H9 (cell line): ENCODE results near the gene SWAP70. TPM values are rescaled to one million over a fixed set of nuclear protein-coding genes. Genes with fewer than 3 reads are reported as not detected.

Experiments
- DNase-seq: peaks from one replicate; pipeline ENCODE4 v3.0.0-alpha.2; 2017
- H2AFZ ChIP-seq: one replicate; pipeline ENCODE4 v1.6.1; 2013; ENCODE audit warnings: mild to moderate bottlenecking, low read length, control low read depth, moderate library complexity
- H2AK5ac ChIP-seq: 2 replicates; pipeline ENCODE4 v1.6.1; 2013; ENCODE audit warnings: low read length, control low read depth, mixed read lengths; ENCODE audit not compliant: insufficient read length
- H2BK120ac ChIP-seq: one replicate; pipeline ENCODE4 v1.6.1; 2013; ENCODE audit warnings: low read depth, mild to moderate bottlenecking, low read length, control low read depth, inconsistent platforms; ENCODE audit not compliant: poor library complexity, severe bottlenecking
- H2BK12ac ChIP-seq: 2 replicates; pipeline ENCODE4 v1.6.1; 2013; ENCODE audit warnings: low read length, control low read depth, mixed read lengths, low read depth; ENCODE audit not compliant: insufficient read length
- H2BK15ac ChIP-seq: 2 replicates; pipeline ENCODE4 v1.6.1; 2013; ENCODE audit warnings: low read depth, low read length, control low read depth
- H2BK20ac ChIP-seq: one replicate; pipeline ENCODE4 v1.6.1; 2013; ENCODE audit warnings: low read depth, mild to moderate bottlenecking, low read length, control low read depth, inconsistent platforms; ENCODE audit not compliant: poor library complexity, severe bottlenecking
- H2BK5ac ChIP-seq: 2 replicates; pipeline ENCODE4 v1.6.1; 2013; ENCODE audit warnings: low read length, control low read depth, mixed read lengths; ENCODE audit not compliant: insufficient read length
- H3K14ac ChIP-seq: 2 replicates; pipeline ENCODE4 v1.6.1; 2013; ENCODE audit warnings: low read length, control low read depth; ENCODE audit not compliant: insufficient read depth
- H3K18ac ChIP-seq: 2 replicates; pipeline ENCODE4 v1.6.1; 2013; ENCODE audit warnings: low read depth, mild to moderate bottlenecking, mixed read lengths, low read length, control low read depth; ENCODE audit not compliant: insufficient read length
- H3K23ac ChIP-seq: 2 replicates; pipeline ENCODE4 v1.6.1; 2013; ENCODE audit warnings: low read length, control low read depth, mixed read lengths, low read depth; ENCODE audit not compliant: insufficient read length
- H3K23me2 ChIP-seq: 2 replicates; pipeline ENCODE4 v1.6.1; 2013; ENCODE audit warnings: low read depth, mild to moderate bottlenecking, mixed read lengths, low read length, control low read depth; ENCODE audit not compliant: insufficient read length, poor library complexity, severe bottlenecking
- H3K27ac ChIP-seq: 2 replicates; pipeline ENCODE4 v1.5.1; 2013; ENCODE audit warnings: low read length, control low read depth, mixed read lengths, low read depth; ENCODE audit not compliant: insufficient read length
- H3K27me3 ChIP-seq: 2 replicates; pipeline ENCODE4 v1.6.1; 2013; ENCODE audit warnings: low read length, control low read depth, inconsistent platforms; ENCODE audit not compliant: insufficient read depth
- H3K4ac ChIP-seq: 2 replicates; pipeline ENCODE4 v1.6.1; 2013; ENCODE audit warnings: low read depth, mild to moderate bottlenecking, control low read depth, inconsistent platforms, low read length, moderate library complexity
- H3K4me1 ChIP-seq: 2 replicates; pipeline ENCODE4 v1.6.1; 2013; ENCODE audit warnings: low read length, control low read depth, inconsistent platforms; ENCODE audit not compliant: insufficient read depth
- H3K4me2 ChIP-seq: 2 replicates; pipeline ENCODE4 v1.6.1; 2013; ENCODE audit warnings: low read length, control low read depth, mixed read lengths; ENCODE audit not compliant: insufficient read length, insufficient read depth
- H3K56ac ChIP-seq: 2 replicates; pipeline ENCODE4 v1.6.1; 2013; ENCODE audit warnings: low read depth, mild to moderate bottlenecking, mixed read lengths, low read length, control low read depth; ENCODE audit not compliant: insufficient read length
- H3K79me1 ChIP-seq: 2 replicates; pipeline ENCODE4 v1.6.1; 2013; ENCODE audit warnings: low read depth, mild to moderate bottlenecking, moderate library complexity, low read length, control low read depth, inconsistent platforms; ENCODE audit not compliant: insufficient read depth, poor library complexity, severe bottlenecking
- H3K79me2 ChIP-seq: 2 replicates; pipeline ENCODE4 v1.6.1; 2013; ENCODE audit warnings: low read length, control low read depth, inconsistent platforms; ENCODE audit not compliant: insufficient read depth
- H3K9ac ChIP-seq: 2 replicates; pipeline ENCODE4 v1.6.1; 2013; ENCODE audit warnings: low read length, control low read depth, mixed read lengths; ENCODE audit not compliant: insufficient read length; ENCODE audit errors: extremely low read depth
- H3K9me3 ChIP-seq: one replicate; pipeline ENCODE4 v1.6.1; 2013; ENCODE audit warnings: low read depth, low read length, inconsistent platforms; ENCODE audit not compliant: control insufficient read depth
- H3T11ph ChIP-seq: one replicate; pipeline ENCODE4 v1.6.1; 2013; ENCODE audit warnings: mild to moderate bottlenecking, low read length, control low read depth, inconsistent platforms
- H4K20me1 ChIP-seq: one replicate; pipeline ENCODE4 v1.6.1; 2013; ENCODE audit not compliant: control insufficient read depth, insufficient read length, insufficient read depth
- H4K5ac ChIP-seq: 2 replicates; pipeline ENCODE4 v1.6.1; 2013; ENCODE audit warnings: low read depth, mild to moderate bottlenecking, mixed read lengths, low read length, control low read depth; ENCODE audit not compliant: insufficient read length
- H4K8ac ChIP-seq: replicated peaks from 2 replicates; pipeline ENCODE4 v1.6.1; 2013; ENCODE audit warnings: low read length, control low read depth, mixed read lengths, low read depth; ENCODE audit not compliant: insufficient read length
- H4K91ac ChIP-seq: 2 replicates; pipeline ENCODE4 v1.6.1; 2013; ENCODE audit warnings: low read depth, mild to moderate bottlenecking, moderate library complexity, mixed read lengths, low read length, control low read depth; ENCODE audit not compliant: insufficient read length
- H3K27ac Mint-ChIP-seq, 3 experiments: 2 replicates in 2 of 3; 3 replicates in 1 of 3; pipeline ENCODE4 v1.8.0; 2020 to 2021; ENCODE audit warnings: mixed read lengths in 3 of 3, mild to moderate bottlenecking in 1 of 3, moderate library complexity in 1 of 3
- H3K27me3 Mint-ChIP-seq: 2 replicates; pipeline ENCODE4 v1.8.0; 2021; ENCODE audit warnings: low read depth, mild to moderate bottlenecking, moderate library complexity, mixed read lengths
- H3K36me3 Mint-ChIP-seq, 3 experiments: 2 replicates in 2 of 3; 3 replicates in 1 of 3; pipeline ENCODE4 v1.8.0; 2020 to 2021; ENCODE audit warnings: low read depth in 3 of 3, mixed read lengths in 3 of 3; ENCODE audit not compliant: insufficient read depth in 1 of 3
- H3K4me1 Mint-ChIP-seq, 2 experiments: 2 replicates each; pipeline ENCODE4 v1.8.0; 2020; ENCODE audit warnings: mixed read lengths in 2 of 2
- H3K4me3 Mint-ChIP-seq, 2 experiments: 2 replicates in 1 of 2; 3 replicates in 1 of 2; pipeline ENCODE4 v1.8.0; 2020 to 2021; ENCODE audit warnings: mild to moderate bottlenecking in 2 of 2, mixed read lengths in 2 of 2, moderate library complexity in 1 of 2
- H3K9me3 Mint-ChIP-seq, 2 experiments: 2 replicates in 1 of 2; 3 replicates in 1 of 2; pipeline ENCODE4 v1.8.0; 2020; ENCODE audit warnings: mild to moderate bottlenecking in 2 of 2, mixed read lengths in 2 of 2, moderate library complexity in 1 of 2
- CTCF ChIP-seq: fragments of 200-600 bp; sonication (generic); conservative IDR thresholded peaks from 3 replicates; pipeline ENCODE4 v1.8.0; 2021; ENCODE audit warnings: antibody characterized with exemption, mild to moderate bottlenecking
- WGBS: extraction: QIAGEN DNeasy Blood & Tissue Kit; methylation state at CpG from one replicate; pipeline ENCODE4 v1.1.7; 2013; ENCODE audit warnings: missing lambda C conversion rate, low lambda C conversion rate, mixed read lengths; ENCODE audit not compliant: insufficient read length; ENCODE audit errors: extremely low coverage; 5-methylcytosine and 5-hydroxymethylcytosine counted together
- total RNA-seq: library from RNA; stranded (reverse); gene quantifications from 2 replicates; pipeline ENCODE4 v1.2.1, GENCODE V29; 2021

SWAP70 gene
- total RNA-seq, 1 experiment from 2014 or later, result 34.4 TPM

GRCh38 chr11:9625162-9625561, 38.7 kb upstream of the SWAP70 start:
- H3K23ac ChIP-seq, result no peak overlapping the region
- H2BK20ac ChIP-seq, result no peak overlapping the region
- H3K18ac ChIP-seq, result no peak overlapping the region
- no peaks in the 10 kb centered on the region for H3K9me3 ChIP-seq
- no peak overlapping the region for H3K4ac ChIP-seq
- no peak for TF ChIP-seq CTCF
- H3K4me1 ChIP-seq, result peaks cover 9% of the 10 kb centered on the region; the same call in 1 of the 2 replicates
- H3K27ac Mint-ChIP-seq, result no peak overlapping the region
- H3K4me1 Mint-ChIP-seq, result peaks cover 44 to 46% of the 10 kb centered on the region in 2 experiments
- DNase-seq, result no peak
- no peak overlapping the region for H3K27ac ChIP-seq
- no peaks in the 10 kb centered on the region for H3K27me3 ChIP-seq
- no peaks in the 10 kb centered on the region for H3K23me2 ChIP-seq
- H2AK5ac ChIP-seq, result no peak overlapping the region
- H3T11ph ChIP-seq, result no peak overlapping the region
- no peak overlapping the region for H2BK15ac ChIP-seq
- H4K8ac ChIP-seq, result no peak overlapping the region
- no peaks in the 10 kb centered on the region for H3K79me2 ChIP-seq
- no peak overlapping the region for H2BK5ac ChIP-seq
- no peaks in the 10 kb centered on the region for H4K20me1 ChIP-seq
- H2BK120ac ChIP-seq, result no peak overlapping the region
- peaks cover 0 to 9% (median 6%) of the 10 kb centered on the region in 3 experiments; a peak in 5 of 7 replicates for H3K36me3 Mint-ChIP-seq
- H2AFZ ChIP-seq, result no peak overlapping the region
- no peak overlapping the region for H3K14ac ChIP-seq
- no peaks in the 10 kb centered on the region; the same call in 1 of the 2 replicates for H3K27me3 Mint-ChIP-seq
- no peak overlapping the region for H3K9ac ChIP-seq
- no peak overlapping the region for H2BK12ac ChIP-seq
- no peak overlapping the region for H4K91ac ChIP-seq
- no peaks in the 10 kb centered on the region for H3K79me1 ChIP-seq
- WGBS, result no CpG with 5 or more reads among the region's 6 CpGs
- H3K4me3 Mint-ChIP-seq, result no peak overlapping the region
- H4K5ac ChIP-seq, result no peak overlapping the region
- H3K9me3 Mint-ChIP-seq, result peaks cover 0 to 9% of the 10 kb centered on the region in 2 experiments; a peak in 4 of 5 replicates
- H3K56ac ChIP-seq, result no peak overlapping the region
- H3K4me2 ChIP-seq, result no peak overlapping the region
